Measurements from ENCODE around the gene TEX38. TPM values are rescaled to one million over a fixed set of nuclear protein-coding genes. Genes with fewer than 3 reads are reported as not detected.
"Not testable (repeated sequence)": the region's sequence is repeated elsewhere in the genome, so short reads cannot be mapped to it uniquely, and the experiment has no call there.

Gene TEX38
- polyA plus RNA-seq, 3 donors, result not detected

GRCh38 chr1:46681333-46682034 is 9.8 kb downstream of the TEX38 start:
- no peak overlapping the region for H3K27ac ChIP-seq (ENCODE audit: low read depth, low read length)
- 73 to 84% (median 81%) methylated on average over 1 of the region's 1 CpG for WGBS, 3 donors

GRCh38 chr1:46682064-46682463 is 10.4 kb downstream of the TEX38 start:
- WGBS, 3 donors, result 33 to 71% (median 63%) methylated on average over 1 of the region's 1 CpG
- no peak overlapping the region for H3K27ac ChIP-seq (ENCODE audit: low read depth, low read length)

- H3K27ac ChIP-seq (ENCODE audit: low read depth, low read length), result no peak overlapping the region
- 90 to 98% (median 93%) methylated on average over 2 of the region's 2 CpGs for WGBS, 3 donors
Observed at GRCh38 chr1:46684670-46685069, 13.0 kb downstream of the TEX38 start.

GRCh38 chr1:46686255-46686654 is 14.6 kb downstream of the TEX38 start:
- no peak overlapping the region for H3K27ac ChIP-seq (ENCODE audit: low read depth, low read length)
- 19 to 53% (median 34%) methylated on average over 1 of the region's 1 CpG for WGBS, 3 donors

- 33 to 51% (median 44%) methylated on average over 2 of the region's 2 CpGs for WGBS, 3 donors
- no peak overlapping the region for H3K27ac ChIP-seq (ENCODE audit: low read depth, low read length)
Observed at GRCh38 chr1:46687093-46687659, 15.5 kb downstream of the TEX38 start.

- no peak overlapping the region for H3K27ac ChIP-seq (ENCODE audit: low read depth, low read length)
- 68% methylated on average over 9 of the region's 9 CpGs for WGBS, 3 donors
Observed at GRCh38 chr1:46687921-46688509, 16.4 kb downstream of the TEX38 start.

- 37 to 68% (median 58%) methylated on average over 2 of the region's 2 CpGs for WGBS, 3 donors
- H3K27ac ChIP-seq (ENCODE audit: low read depth, low read length), result no peak overlapping the region
Observed at GRCh38 chr1:46689356-46689755, 17.7 kb downstream of the TEX38 start.

GRCh38 chr1:46689897-46690296 is 18.2 kb downstream of the TEX38 start:
- H3K27ac ChIP-seq (ENCODE audit: low read depth, low read length), result no peak overlapping the region
- 66 to 77% (median 72%) methylated on average over 1 of the region's 1 CpG for WGBS, 3 donors

GRCh38 chr1:46690931-46691421 is 19.3 kb downstream of the TEX38 start:
- WGBS, 3 donors, result 79 to 92% (median 88%) methylated on average over 2 of the region's 2 CpGs
- H3K27ac ChIP-seq (ENCODE audit: low read depth, low read length), result no peak overlapping the region

- no peak overlapping the region for H3K27ac ChIP-seq (ENCODE audit: low read depth, low read length)
- 63 to 76% (median 69%) methylated on average over 6 of the region's 6 CpGs for WGBS, 3 donors
Observed at GRCh38 chr1:46691997-46692790, 20.5 kb downstream of the TEX38 start.

GRCh38 chr1:46692811-46693770 is 21.4 kb downstream of the TEX38 start:
- WGBS, 3 donors, result 50 to 83% (median 82%) methylated on average over 3 of the region's 3 CpGs
- no peak overlapping the region for H3K27ac ChIP-seq (ENCODE audit: low read depth, low read length)

- WGBS, 3 donors, result 93 to 100% (median 98%) methylated on average over 3 to 4 of the region's 4 CpGs
- H3K27ac ChIP-seq (ENCODE audit: low read depth, low read length), result not testable (repeated sequence)
Observed at GRCh38 chr1:46694676-46695075, 23.0 kb downstream of the TEX38 start.

- no peak overlapping the region for H3K27ac ChIP-seq (ENCODE audit: low read depth, low read length)
- WGBS, 3 donors, result 96 to 97% (median 97%) methylated on average over 2 of the region's 2 CpGs
Observed at GRCh38 chr1:46697053-46697452, 25.4 kb downstream of the TEX38 start.

GRCh38 chr1:46699666-46700065 is 28.0 kb downstream of the TEX38 start:
- WGBS, 3 donors, result 44 to 59% (median 52%) methylated on average over 3 of the region's 3 CpGs
- no peak overlapping the region for H3K27ac ChIP-seq (ENCODE audit: low read depth, low read length)

- WGBS, 3 donors, result 75 to 86% (median 79%) methylated on average over 3 of the region's 3 CpGs
- H3K27ac ChIP-seq (ENCODE audit: low read depth, low read length), result no peak overlapping the region
Observed at GRCh38 chr1:46703927-46704641, 32.4 kb downstream of the TEX38 start.

- 70 to 82% (median 80%) methylated on average over 9 of the region's 9 CpGs for WGBS, 3 donors
- no peak overlapping the region for H3K27ac ChIP-seq (ENCODE audit: low read depth, low read length)
Observed at GRCh38 chr1:46705408-46705807, 33.8 kb downstream of the TEX38 start.

- H3K27ac ChIP-seq (ENCODE audit: low read depth, low read length), result no peak overlapping the region
- 92 to 100% (median 100%) methylated on average over 1 of the region's 1 CpG for WGBS, 3 donors
Observed at GRCh38 chr1:46708121-46708520, 36.5 kb downstream of the TEX38 start.
